GM08714 (cell line): ENCODE data around the gene CDK17.
"Not testable (repeated sequence)": the region's sequence is repeated elsewhere in the genome, so short reads cannot be mapped to it uniquely, and the experiment has no call there.

ENCODE experiments used
- H3K4me3 ChIP-seq: fragments of 200-500 bp; sonication (Bioruptor generic); 2 replicates; pipeline ENCODE4 v1.5.1; 2014; ENCODE audit warnings: mild to moderate bottlenecking, low read length, inconsistent platforms
- ZNF274 ChIP-seq: IDR thresholded peaks from 2 replicates; pipeline ENCODE4 v1.6.1; 2012; ENCODE audit warnings: mild to moderate bottlenecking, low read depth, low read length

CDK17 gene

GRCh38 chr12:96399919-96400630 lies at the start of gene CDK17:
CDK17 (minus strand) TSS chr12:96400439; CDS start chr12:96334836, 65,603 bp downstream.
- H3K4me3 ChIP-seq = peak within 1 kb of the TSS; percentile 99
- TF ChIP-seq ZNF274 = no peak

- TF ChIP-seq ZNF274 = no peak
- no peak overlapping the region for H3K4me3 ChIP-seq
Measured at GRCh38 chr12:96448300-96448699, 48.1 kb upstream of the CDK17 start.

- TF ChIP-seq ZNF274 = no peak
- H3K4me3 ChIP-seq = no peak overlapping the region
Measured at GRCh38 chr12:96447256-96447655, 47.0 kb upstream of the CDK17 start.

- H3K4me3 ChIP-seq = no peak overlapping the region
- no peak for TF ChIP-seq ZNF274
Measured at GRCh38 chr12:96445691-96446583, 45.7 kb upstream of the CDK17 start.

GRCh38 chr12:96444399-96444798 lies 44.2 kb upstream of the CDK17 start:
- no peak overlapping the region for H3K4me3 ChIP-seq

GRCh38 chr12:96442906-96443305 lies 42.7 kb upstream of the CDK17 start:
- no peak overlapping the region for H3K4me3 ChIP-seq
- TF ChIP-seq ZNF274 = no peak

More at GRCh38 chr12:96444399-96444798, 44.2 kb upstream of the CDK17 start:
- TF ChIP-seq ZNF274 = no peak

GRCh38 chr12:96441816-96442215 lies 41.6 kb upstream of the CDK17 start:
- no peak for TF ChIP-seq ZNF274
- H3K4me3 ChIP-seq = no peak overlapping the region

GRCh38 chr12:96438330-96438729 lies 38.1 kb upstream of the CDK17 start:
- H3K4me3 ChIP-seq = no peak overlapping the region
- TF ChIP-seq ZNF274 = no peak

- H3K4me3 ChIP-seq = no peak overlapping the region
- no peak for TF ChIP-seq ZNF274
Measured at GRCh38 chr12:96437171-96437445, 36.9 kb upstream of the CDK17 start.

- no peak overlapping the region for H3K4me3 ChIP-seq
- TF ChIP-seq ZNF274 = no peak
Measured at GRCh38 chr12:96436366-96437170, 36.3 kb upstream of the CDK17 start.

- no peak for TF ChIP-seq ZNF274
- no peak overlapping the region for H3K4me3 ChIP-seq
Measured at GRCh38 chr12:96434107-96434506, 33.9 kb upstream of the CDK17 start.

GRCh38 chr12:96432496-96433321 lies 32.5 kb upstream of the CDK17 start:
- H3K4me3 ChIP-seq = not testable (repeated sequence)

GRCh38 chr12:96431067-96431466 lies 30.8 kb upstream of the CDK17 start:
- no peak overlapping the region for H3K4me3 ChIP-seq
- TF ChIP-seq ZNF274 = no peak

- H3K4me3 ChIP-seq = no peak overlapping the region
- TF ChIP-seq ZNF274 = no peak
Measured at GRCh38 chr12:96427269-96427729, 27.1 kb upstream of the CDK17 start.

GRCh38 chr12:96425951-96426350 lies 25.7 kb upstream of the CDK17 start:
- H3K4me3 ChIP-seq = no peak overlapping the region
- TF ChIP-seq ZNF274 = no peak
